AG04450 (cell line): ENCODE measurements around the gene MYO1E. TPM values are rescaled to one million over a fixed set of nuclear protein-coding genes. Genes with fewer than 3 reads are reported as not detected.

ENCODE experiments used
- CTCF ChIA-PET: fragments of 300-600, 350-600 bp; formaldehyde crosslinking; extraction: SDS; loops from one replicate; lab custom pipeline; 2022; ENCODE audit warnings: antibody characterized with exemption, inconsistent platforms; lab: Charles Lee
- POLR2A ChIA-PET: fragments of 350-600 bp; formaldehyde crosslinking; extraction: SDS; loops from one replicate; lab custom pipeline; 2021; ENCODE audit warnings: antibody characterized with exemption, inconsistent platforms; lab: Yijun Ruan, JAX
- DNase-seq: peaks from one replicate; pipeline ENCODE4 v3.0.0-alpha.2; 2011; ENCODE audit warnings: low read depth, low spot score
- H3K27ac ChIP-seq: one replicate; pipeline ENCODE4 v1.5.1; 2012; ENCODE audit warnings: low read depth, low read length, control low read depth
- H3K27me3 ChIP-seq: one replicate; pipeline ENCODE4 v1.6.0; 2012; ENCODE audit warnings: low read length; ENCODE audit not compliant: control insufficient read depth, insufficient read depth
- H3K4me3 ChIP-seq: 2 replicates; pipeline ENCODE4 v1.5.1; 2011; ENCODE audit warnings: mild to moderate bottlenecking, low read depth, low read length, control low read depth
- H3K9me3 ChIP-seq: 2 replicates; pipeline ENCODE4 v1.5.1; 2012; ENCODE audit warnings: low read length; ENCODE audit not compliant: control insufficient read depth, insufficient read depth
- polyA plus RNA-seq: library from polyadenylated mRNA; depleted of rRNA; stranded (reverse); fragments of >200 nt; gene quantifications from 2 replicates; pipeline ENCODE4 v1.2.3, GENCODE V29; 2011
- TF ChIP-seq, protein P1 (sequence below): IDR thresholded peaks from 2 replicates; pipeline ENCODE4 v1.5.1; 2011; ENCODE audit warnings: low read depth, low read length, control low read depth, inconsistent platforms

MYO1E gene
- polyA plus RNA-seq, 1 experiment, result 49.1 TPM

DNA sequence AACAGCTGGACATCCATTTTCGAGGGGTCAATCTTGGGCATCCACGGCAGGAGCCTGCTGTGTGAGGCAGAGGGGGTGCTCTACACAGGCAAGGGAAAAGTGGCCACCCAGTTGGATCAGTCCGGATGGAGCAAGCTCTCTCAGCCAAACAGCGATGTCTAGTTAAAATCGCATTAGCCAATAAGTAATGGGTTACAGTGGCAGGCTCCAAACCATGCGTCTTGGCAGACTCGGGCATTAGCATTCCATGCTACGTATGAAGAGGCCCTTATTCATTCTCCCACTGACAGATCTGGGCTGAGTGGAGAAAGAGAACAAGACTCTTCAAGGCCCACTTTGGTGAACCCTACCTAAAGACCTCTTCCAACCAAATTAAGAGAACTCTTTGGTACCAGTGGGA lies 218.4 kb downstream of the MYO1E start:
- ChIA-PET CTCF (no interaction called here), POLR2A (no interaction called here)
- H3K9me3 ChIP-seq, result no peaks in the 10 kb centered on the region
- no peak overlapping the region for H3K4me3 ChIP-seq
- DNase-seq, result no peak
- TF ChIP-seq, protein P1, sequence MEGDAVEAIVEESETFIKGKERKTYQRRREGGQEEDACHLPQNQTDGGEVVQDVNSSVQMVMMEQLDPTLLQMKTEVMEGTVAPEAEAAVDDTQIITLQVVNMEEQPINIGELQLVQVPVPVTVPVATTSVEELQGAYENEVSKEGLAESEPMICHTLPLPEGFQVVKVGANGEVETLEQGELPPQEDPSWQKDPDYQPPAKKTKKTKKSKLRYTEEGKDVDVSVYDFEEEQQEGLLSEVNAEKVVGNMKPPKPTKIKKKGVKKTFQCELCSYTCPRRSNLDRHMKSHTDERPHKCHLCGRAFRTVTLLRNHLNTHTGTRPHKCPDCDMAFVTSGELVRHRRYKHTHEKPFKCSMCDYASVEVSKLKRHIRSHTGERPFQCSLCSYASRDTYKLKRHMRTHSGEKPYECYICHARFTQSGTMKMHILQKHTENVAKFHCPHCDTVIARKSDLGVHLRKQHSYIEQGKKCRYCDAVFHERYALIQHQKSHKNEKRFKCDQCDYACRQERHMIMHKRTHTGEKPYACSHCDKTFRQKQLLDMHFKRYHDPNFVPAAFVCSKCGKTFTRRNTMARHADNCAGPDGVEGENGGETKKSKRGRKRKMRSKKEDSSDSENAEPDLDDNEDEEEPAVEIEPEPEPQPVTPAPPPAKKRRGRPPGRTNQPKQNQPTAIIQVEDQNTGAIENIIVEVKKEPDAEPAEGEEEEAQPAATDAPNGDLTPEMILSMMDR, result no peak
- H3K27ac ChIP-seq, result no peak overlapping the region
- no peaks in the 10 kb centered on the region for H3K27me3 ChIP-seq

DNA sequence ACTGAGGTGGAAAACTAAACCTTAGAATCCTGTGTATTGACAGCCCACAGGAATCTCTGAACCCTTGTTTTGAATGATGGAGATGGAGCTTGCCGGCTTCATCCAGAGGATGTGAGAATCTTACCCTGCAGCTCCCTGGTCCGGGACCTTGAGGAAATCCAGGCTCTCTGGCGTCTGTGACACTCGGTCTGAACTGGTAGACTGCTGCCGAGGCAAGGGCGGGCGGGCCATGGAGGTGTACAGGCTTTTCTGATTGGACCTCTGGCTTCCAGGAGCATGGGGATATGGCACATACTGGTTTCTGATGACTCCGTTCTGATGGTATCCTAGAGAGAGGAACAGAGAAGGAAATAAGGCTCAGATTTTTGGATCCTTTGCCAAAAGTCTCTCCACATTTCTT lies 219.2 kb downstream of the MYO1E start:
- TF ChIP-seq, protein P1, result no peak
- ChIA-PET CTCF (no interaction called here), POLR2A (no interaction called here)
- no peaks in the 10 kb centered on the region for H3K9me3 ChIP-seq
- no peak overlapping the region for H3K4me3 ChIP-seq
- no peaks in the 10 kb centered on the region for H3K27me3 ChIP-seq
- no peak overlapping the region for H3K27ac ChIP-seq
- DNase-seq, result no peak

DNA sequence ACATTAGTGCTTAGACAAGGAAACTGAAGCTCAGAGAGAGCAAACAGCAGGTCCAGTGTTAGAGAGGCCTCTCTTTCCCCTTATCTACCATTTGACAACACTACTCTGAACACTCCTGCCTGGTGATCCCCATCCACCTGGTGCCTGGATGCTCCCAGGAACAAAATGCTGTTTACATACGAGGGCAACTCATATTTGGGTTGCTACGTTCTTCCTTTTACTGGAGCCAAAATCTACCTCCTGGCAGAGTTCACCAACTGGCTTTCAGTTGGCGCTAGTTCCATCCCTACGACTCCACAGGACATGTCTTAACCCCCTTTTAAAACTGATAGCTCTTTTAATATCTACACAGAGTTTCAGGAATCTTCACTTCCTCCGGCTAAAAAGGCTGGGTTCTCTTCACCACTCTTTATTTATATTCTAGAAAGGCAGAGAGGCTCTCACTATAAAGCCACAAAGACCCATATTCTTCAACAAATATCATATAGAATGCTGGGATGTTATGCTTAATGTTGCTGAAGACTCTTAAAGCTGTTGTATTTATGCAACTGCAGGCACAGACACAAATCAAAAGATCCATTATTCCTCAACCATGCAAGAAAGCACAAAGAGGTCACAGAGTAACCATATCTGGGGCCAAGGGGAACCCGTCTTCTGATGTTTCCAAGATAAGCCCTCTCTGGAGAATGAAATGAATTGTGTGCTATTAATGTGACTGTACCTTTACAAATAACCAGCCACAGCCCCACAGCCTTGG lies 219.8 kb downstream of the MYO1E start:
- H3K9me3 ChIP-seq, result no peaks in the 10 kb centered on the region
- POLR2A ChIA-PET, result no interaction called here
- TF ChIP-seq, protein P1, result no peak
- H3K27ac ChIP-seq, result peak overlapping the region; percentile 21
- no peak for DNase-seq
- no peak overlapping the region for H3K4me3 ChIP-seq
- CTCF ChIA-PET, result no interaction called here
- H3K27me3 ChIP-seq, result no peaks in the 10 kb centered on the region

GRCh38 chr15:59150185-59150584 lies 222.5 kb downstream of the MYO1E start:
- no peak for DNase-seq
- CTCF ChIA-PET, result interaction anchor here (0.6 to 2.3 kb wide), 3 partner anchors 35 to 379 kb away, joined by 3 to 8 read pairs (median 3); no protein-coding TSS in a partner anchor
- TF ChIP-seq, protein P1, result no peak

GRCh38 chr15:59148153-59148833 lies 224.4 kb downstream of the MYO1E start:
- Histone ChIP-seq H3K27me3 (no peaks in the 10 kb centered on the region), H3K27ac (peak overlapping the region; percentile 3), H3K9me3 (no peaks in the 10 kb centered on the region), H3K4me3 (no peak overlapping the region)
- TF ChIP-seq, protein P1, result no peak
- DNase-seq, result no peak
- CTCF ChIA-PET, result no interaction called here
- POLR2A ChIA-PET, result no interaction called here

More at GRCh38 chr15:59150185-59150584, 222.5 kb downstream of the MYO1E start:
- Histone ChIP-seq H3K27me3 (no peaks in the 10 kb centered on the region), H3K4me3 (no peak overlapping the region), H3K27ac (no peak overlapping the region), H3K9me3 (no peaks in the 10 kb centered on the region)
- POLR2A ChIA-PET, result no interaction called here
